ENCODE results near the gene ZDHHC9.

DNA sequence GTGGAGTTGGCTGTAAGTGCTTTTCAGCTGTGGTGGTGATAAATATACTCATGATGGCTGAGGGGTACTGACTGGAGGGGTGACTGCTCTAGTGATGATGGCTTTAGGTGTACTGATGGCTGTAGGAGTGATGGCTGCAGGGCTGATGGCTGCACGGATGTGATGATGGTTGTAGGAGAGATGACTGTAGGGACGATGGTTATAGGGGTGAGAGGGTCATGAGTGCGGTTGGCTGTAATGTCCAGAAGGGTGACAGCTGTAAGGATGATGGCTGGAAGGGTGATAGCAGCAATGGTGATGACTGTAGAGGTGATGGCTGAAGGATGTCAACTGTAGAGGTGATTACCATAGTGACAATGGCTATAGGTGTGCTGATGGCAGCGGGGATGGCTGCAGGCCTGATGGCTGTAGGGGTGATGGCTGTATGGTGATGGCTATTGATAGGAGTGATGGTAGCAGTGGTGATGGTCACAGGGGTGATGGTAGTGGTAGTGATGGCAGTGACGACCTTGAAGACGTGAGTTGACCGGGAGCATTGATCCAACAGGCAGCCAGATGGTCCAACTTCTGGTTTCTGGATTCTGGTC, 64.5 kb downstream of the ZDHHC9 start:
- TF ChIP-seq POLR2A (IDR thresholded peaks at IDR 0.05) = no peak
- TF ChIP-seq, protein P1, sequence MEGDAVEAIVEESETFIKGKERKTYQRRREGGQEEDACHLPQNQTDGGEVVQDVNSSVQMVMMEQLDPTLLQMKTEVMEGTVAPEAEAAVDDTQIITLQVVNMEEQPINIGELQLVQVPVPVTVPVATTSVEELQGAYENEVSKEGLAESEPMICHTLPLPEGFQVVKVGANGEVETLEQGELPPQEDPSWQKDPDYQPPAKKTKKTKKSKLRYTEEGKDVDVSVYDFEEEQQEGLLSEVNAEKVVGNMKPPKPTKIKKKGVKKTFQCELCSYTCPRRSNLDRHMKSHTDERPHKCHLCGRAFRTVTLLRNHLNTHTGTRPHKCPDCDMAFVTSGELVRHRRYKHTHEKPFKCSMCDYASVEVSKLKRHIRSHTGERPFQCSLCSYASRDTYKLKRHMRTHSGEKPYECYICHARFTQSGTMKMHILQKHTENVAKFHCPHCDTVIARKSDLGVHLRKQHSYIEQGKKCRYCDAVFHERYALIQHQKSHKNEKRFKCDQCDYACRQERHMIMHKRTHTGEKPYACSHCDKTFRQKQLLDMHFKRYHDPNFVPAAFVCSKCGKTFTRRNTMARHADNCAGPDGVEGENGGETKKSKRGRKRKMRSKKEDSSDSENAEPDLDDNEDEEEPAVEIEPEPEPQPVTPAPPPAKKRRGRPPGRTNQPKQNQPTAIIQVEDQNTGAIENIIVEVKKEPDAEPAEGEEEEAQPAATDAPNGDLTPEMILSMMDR (IDR thresholded peaks at IDR 0.05) = no peak

All from body of pancreas (tissue), 4 donors.